Measurements from ENCODE around the gene TNN.

TNN gene

GRCh38 chr1:175172503-175172902 lies 104.9 kb downstream of the TNN start:
- H3K4me3 ChIP-seq (replicated peaks; ENCODE audit: insufficient read depth, low read length): no peak overlapping the region
- peaks cover 3% of the 10 kb centered on the region for H3K27me3 ChIP-seq (ENCODE audit: insufficient read depth, poor library complexity, severe bottlenecking)
- H3K27ac ChIP-seq (replicated peaks): no peak overlapping the region
- TF ChIP-seq CTCF (IDR thresholded peaks at IDR 0.05; ENCODE audit: insufficient read depth, low read length): no peak
- no peak for TF ChIP-seq POLR2AphosphoS5 (IDR thresholded peaks at IDR 0.05; ENCODE audit: low read depth)
- no peak for TF ChIP-seq REST (IDR thresholded peaks at IDR 0.05; ENCODE audit: insufficient replicate concordance, low read depth)
- TF ChIP-seq GABPA (IDR thresholded peaks at IDR 0.05; ENCODE audit: low read depth): no peak
- no peak for TF ChIP-seq SPI1 (IDR thresholded peaks at IDR 0.05; ENCODE audit: borderline replicate concordance, low read depth)
- no peak for DNase-seq (ENCODE audit: low read depth in 1 of 2, low spot score in 1 of 2)

GRCh38 chr1:175173531-175173930 lies 105.9 kb downstream of the TNN start:
- TF ChIP-seq SPI1 (IDR thresholded peaks at IDR 0.05; ENCODE audit: borderline replicate concordance, low read depth): no peak
- no peak for TF ChIP-seq GABPA (IDR thresholded peaks at IDR 0.05; ENCODE audit: low read depth)
- no peak for TF ChIP-seq POLR2AphosphoS5 (IDR thresholded peaks at IDR 0.05; ENCODE audit: low read depth)
- no peak for TF ChIP-seq CTCF (IDR thresholded peaks at IDR 0.05; ENCODE audit: insufficient read depth, low read length)
- no peak for TF ChIP-seq REST (IDR thresholded peaks at IDR 0.05; ENCODE audit: insufficient replicate concordance, low read depth)
- H3K27me3 ChIP-seq (ENCODE audit: insufficient read depth, poor library complexity, severe bottlenecking): peaks cover 3% of the 10 kb centered on the region
- DNase-seq (ENCODE audit: low read depth in 1 of 2, low spot score in 1 of 2): no peak
- no peak overlapping the region for H3K4me3 ChIP-seq (replicated peaks; ENCODE audit: insufficient read depth, low read length)
- no peak overlapping the region for H3K27ac ChIP-seq (replicated peaks)

- DNase-seq (ENCODE audit: low read depth in 1 of 2, low spot score in 1 of 2): no peak
- H3K27me3 ChIP-seq (ENCODE audit: insufficient read depth, poor library complexity, severe bottlenecking): no peaks in the 10 kb centered on the region
- H3K27ac ChIP-seq (replicated peaks): no peak overlapping the region
- no peak overlapping the region for H3K4me3 ChIP-seq (replicated peaks; ENCODE audit: insufficient read depth, low read length)
- TF ChIP-seq SPI1 (IDR thresholded peaks at IDR 0.05; ENCODE audit: borderline replicate concordance, low read depth) (no peak), REST (IDR thresholded peaks at IDR 0.05; ENCODE audit: insufficient replicate concordance, low read depth) (no peak), POLR2AphosphoS5 (IDR thresholded peaks at IDR 0.05; ENCODE audit: low read depth) (no peak), CTCF (IDR thresholded peaks at IDR 0.05; ENCODE audit: insufficient read depth, low read length) (no peak), GABPA (IDR thresholded peaks at IDR 0.05; ENCODE audit: low read depth) (no peak)
Measured at GRCh38 chr1:175174309-175175102, 106.9 kb downstream of the TNN start.

Data from HL-60 (cell line).